Heart left ventricle (tissue), 13 donors: ENCODE measurements around the gene RPS29.

Source experiments
- POLR2A ChIP-seq, 2 donors: fragments of 450-650 bp; IDR thresholded peaks; one replicate each; pipeline ENCODE4 v1.6.1; 2017; ENCODE audit warnings: antibody characterized with exemption in 2 of 2, mild to moderate bottlenecking in 2 of 2, moderate library complexity in 2 of 2
- TF ChIP-seq, protein P1 (sequence below), 12 donors: fragments of 200-600 bp; sonication (generic) in 4 of 12; IDR thresholded peaks; one replicate each; pipeline versions ENCODE4 v1.5.0 to v1.8.0; 2018 to 2022; ENCODE audit warnings: antibody characterized with exemption in 12 of 12, mild to moderate bottlenecking in 5 of 12
- donor health status: ischemic (EF 13 %, LVEDD 7.1; RV severe dilation, severe dysfunction).
- donor health status: DM: no; HTN: yes; CAD: no.
- donor health status: DM: no; HTN: no; CAD: no.
- donor health status: ischemic (EF 25% LVEDD 6.9; RV normal size, moderate dysfunction).
- donor health status: ischemic (EF 25% LVEDD 5.7; RV mildly dilated, moderate dysfunction).
- donor health status: ischemic (EF 35%, LVEDD 5.7; RV mildly dilated, moderate dysfunction).
- donor health status: nonischemic (EF 11% LVEDD 7.7; RV severe dilation, severe dysfunction).
- donor health status: DM: yes; HTN: yes; CAD: no.
- donor health status: PGD.
- donor health status: ischemic (EF 29% LVEDD 5.4; RV normal size, mild dysfunction).
- donor health status: nonischemic (EF 23%, LVEDD 6.1; RV moderate dilation, normal function).

DNA sequence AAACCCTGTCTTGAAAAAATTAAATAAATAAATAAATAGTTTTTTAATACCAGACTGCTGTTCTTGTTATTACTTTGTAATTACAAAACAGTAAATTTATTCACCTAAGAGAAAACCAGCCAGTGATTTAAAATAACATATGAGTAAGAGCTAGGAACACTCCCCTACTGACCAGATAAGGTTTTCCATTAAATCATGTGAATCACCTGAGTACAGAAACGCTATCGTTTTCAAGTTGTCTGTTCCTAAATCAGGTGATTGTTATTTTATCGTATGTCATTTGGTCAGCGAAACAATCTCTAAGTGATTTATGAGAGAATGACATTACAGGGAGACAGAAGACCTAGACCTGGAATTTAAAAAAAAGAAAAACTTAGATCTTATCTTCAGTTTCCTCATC lies 47.3 kb downstream of the RPS29 start:
- TF ChIP-seq, protein P1, sequence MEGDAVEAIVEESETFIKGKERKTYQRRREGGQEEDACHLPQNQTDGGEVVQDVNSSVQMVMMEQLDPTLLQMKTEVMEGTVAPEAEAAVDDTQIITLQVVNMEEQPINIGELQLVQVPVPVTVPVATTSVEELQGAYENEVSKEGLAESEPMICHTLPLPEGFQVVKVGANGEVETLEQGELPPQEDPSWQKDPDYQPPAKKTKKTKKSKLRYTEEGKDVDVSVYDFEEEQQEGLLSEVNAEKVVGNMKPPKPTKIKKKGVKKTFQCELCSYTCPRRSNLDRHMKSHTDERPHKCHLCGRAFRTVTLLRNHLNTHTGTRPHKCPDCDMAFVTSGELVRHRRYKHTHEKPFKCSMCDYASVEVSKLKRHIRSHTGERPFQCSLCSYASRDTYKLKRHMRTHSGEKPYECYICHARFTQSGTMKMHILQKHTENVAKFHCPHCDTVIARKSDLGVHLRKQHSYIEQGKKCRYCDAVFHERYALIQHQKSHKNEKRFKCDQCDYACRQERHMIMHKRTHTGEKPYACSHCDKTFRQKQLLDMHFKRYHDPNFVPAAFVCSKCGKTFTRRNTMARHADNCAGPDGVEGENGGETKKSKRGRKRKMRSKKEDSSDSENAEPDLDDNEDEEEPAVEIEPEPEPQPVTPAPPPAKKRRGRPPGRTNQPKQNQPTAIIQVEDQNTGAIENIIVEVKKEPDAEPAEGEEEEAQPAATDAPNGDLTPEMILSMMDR (IDR thresholded peaks at IDR 0.05) = no peak
- TF ChIP-seq POLR2A (IDR thresholded peaks at IDR 0.05) = no peak
